Ascending aorta (tissue), 2 donors: Measurements from ENCODE around the gene MYBPH. TPM values are rescaled to one million over a fixed set of nuclear protein-coding genes. Genes with fewer than 3 reads are reported as not detected.

ENCODE experiments used
- DNase-seq, 2 donors: peaks; one replicate each; pipeline ENCODE4 v3.0.0-alpha.2; 2019; ENCODE audit warnings: low spot score in 2 of 2
- H3K27ac ChIP-seq, 2 donors: fragments of 200-600 bp; sonication (generic); one replicate each; pipeline ENCODE4 v1.5.1; 2016 to 2017; ENCODE audit warnings: mild to moderate bottlenecking in 1 of 2
- H3K27me3 ChIP-seq: fragments of 200-600 bp; sonication (generic); one replicate; pipeline ENCODE4 v1.5.1; 2017
- H3K36me3 ChIP-seq, 2 donors: fragments of 200-600 bp; sonication (generic); one replicate each; pipeline ENCODE4 v1.5.1; 2016
- H3K4me1 ChIP-seq, 2 donors: fragments of 200-600 bp; sonication (generic); one replicate each; pipeline ENCODE4 v1.5.1; 2016 to 2017; ENCODE audit warnings: mild to moderate bottlenecking in 1 of 2
- H3K4me3 ChIP-seq, 2 donors: fragments of 200-600 bp; sonication (generic); one replicate each; pipeline ENCODE4 v1.5.1; 2016 to 2017; ENCODE audit warnings: mild to moderate bottlenecking in 1 of 2
- H3K9me3 ChIP-seq, 2 donors: fragments of 200-600 bp; sonication (generic); one replicate each; pipeline ENCODE4 v1.5.1; 2016
- intact Hi-C: fragments of 100-400 bp; cut with DNase I; formaldehyde crosslinking; loops from one replicate; pipeline ENCODE4 v1.15.1; 2023
- total RNA-seq: library from RNA; depleted of rRNA; stranded (reverse); fragments of >200 nt; gene quantifications from one replicate; pipeline ENCODE4 v1.1.0, GENCODE V29; 2016
- TF ChIP-seq, protein P1 (sequence below), 3 experiments: fragments of 200-600 bp in 2 of 3; fragments of 450-650 bp in 1 of 3; sonication (generic) in 2 of 3; IDR thresholded peaks; one replicate each; pipeline ENCODE4 v1.5.1; 2016 to 2019; ENCODE audit warnings: antibody characterized with exemption in 3 of 3, mild to moderate bottlenecking in 1 of 3, moderate library complexity in 1 of 3

The MYBPH gene
- total RNA-seq, 1 donor from 2014 or later = not detected

DNA sequence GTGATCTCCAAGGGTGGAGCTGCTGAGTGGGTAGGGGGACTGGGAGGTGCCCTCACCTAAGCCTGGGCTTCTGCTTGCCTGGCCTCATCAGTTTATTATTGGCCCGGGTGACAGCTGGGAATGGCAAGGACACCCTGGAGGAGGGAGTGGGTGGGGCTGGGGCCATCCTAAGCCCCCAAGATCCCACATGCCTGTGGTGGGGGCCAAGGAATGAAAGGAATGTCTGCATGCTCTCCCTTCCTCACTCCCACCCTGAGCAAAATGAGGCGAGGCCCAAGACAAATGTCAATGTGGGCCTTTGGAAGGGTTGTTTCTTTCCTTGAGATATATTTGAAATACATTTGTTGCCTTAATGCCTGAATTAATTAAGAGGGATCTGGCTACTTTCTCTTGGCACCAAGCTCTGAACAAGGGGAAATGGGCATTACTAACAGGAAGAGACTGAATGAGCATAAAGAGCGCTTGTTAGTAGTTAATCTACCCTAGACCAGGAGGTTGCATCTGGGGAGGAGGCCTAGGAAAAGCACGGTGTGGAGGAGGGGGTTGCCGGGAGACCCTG lies 30.6 kb upstream of the MYBPH start:
- H3K27ac ChIP-seq = no peak overlapping the region
- no peak overlapping the region for H3K4me3 ChIP-seq
- DNase-seq = no peak
- H3K9me3 ChIP-seq = no peaks in the 10 kb centered on the region
- H3K4me1 ChIP-seq = no peaks in the 10 kb centered on the region
- TF ChIP-seq, protein P1, sequence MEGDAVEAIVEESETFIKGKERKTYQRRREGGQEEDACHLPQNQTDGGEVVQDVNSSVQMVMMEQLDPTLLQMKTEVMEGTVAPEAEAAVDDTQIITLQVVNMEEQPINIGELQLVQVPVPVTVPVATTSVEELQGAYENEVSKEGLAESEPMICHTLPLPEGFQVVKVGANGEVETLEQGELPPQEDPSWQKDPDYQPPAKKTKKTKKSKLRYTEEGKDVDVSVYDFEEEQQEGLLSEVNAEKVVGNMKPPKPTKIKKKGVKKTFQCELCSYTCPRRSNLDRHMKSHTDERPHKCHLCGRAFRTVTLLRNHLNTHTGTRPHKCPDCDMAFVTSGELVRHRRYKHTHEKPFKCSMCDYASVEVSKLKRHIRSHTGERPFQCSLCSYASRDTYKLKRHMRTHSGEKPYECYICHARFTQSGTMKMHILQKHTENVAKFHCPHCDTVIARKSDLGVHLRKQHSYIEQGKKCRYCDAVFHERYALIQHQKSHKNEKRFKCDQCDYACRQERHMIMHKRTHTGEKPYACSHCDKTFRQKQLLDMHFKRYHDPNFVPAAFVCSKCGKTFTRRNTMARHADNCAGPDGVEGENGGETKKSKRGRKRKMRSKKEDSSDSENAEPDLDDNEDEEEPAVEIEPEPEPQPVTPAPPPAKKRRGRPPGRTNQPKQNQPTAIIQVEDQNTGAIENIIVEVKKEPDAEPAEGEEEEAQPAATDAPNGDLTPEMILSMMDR (IDR thresholded peaks at IDR 0.05) = no peak
- intact Hi-C loops = no loop called here
- H3K27me3 ChIP-seq = no peaks in the 10 kb centered on the region
- H3K36me3 ChIP-seq = no peaks in the 10 kb centered on the region

DNA sequence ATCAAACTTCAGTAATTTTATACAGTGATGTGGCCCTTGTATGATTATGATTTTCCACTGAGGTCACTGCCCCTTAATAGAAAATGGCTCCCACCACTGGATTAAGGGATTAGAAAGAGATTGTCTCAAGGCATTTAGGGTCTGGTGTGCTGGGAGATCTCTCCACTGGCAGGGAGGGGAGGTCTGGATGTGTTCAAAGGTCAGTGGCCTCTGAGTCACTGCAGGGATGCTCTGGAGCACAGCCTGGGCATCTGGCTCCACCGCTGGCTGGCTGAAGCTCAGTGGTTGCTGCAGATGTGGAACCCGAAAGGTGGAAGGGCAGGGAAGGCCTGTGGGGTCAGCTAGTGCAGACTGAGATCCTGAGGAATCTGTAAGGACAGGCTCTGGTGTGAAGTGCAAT lies 29.1 kb upstream of the MYBPH start:
- intact Hi-C loops = no loop called here

DNA sequence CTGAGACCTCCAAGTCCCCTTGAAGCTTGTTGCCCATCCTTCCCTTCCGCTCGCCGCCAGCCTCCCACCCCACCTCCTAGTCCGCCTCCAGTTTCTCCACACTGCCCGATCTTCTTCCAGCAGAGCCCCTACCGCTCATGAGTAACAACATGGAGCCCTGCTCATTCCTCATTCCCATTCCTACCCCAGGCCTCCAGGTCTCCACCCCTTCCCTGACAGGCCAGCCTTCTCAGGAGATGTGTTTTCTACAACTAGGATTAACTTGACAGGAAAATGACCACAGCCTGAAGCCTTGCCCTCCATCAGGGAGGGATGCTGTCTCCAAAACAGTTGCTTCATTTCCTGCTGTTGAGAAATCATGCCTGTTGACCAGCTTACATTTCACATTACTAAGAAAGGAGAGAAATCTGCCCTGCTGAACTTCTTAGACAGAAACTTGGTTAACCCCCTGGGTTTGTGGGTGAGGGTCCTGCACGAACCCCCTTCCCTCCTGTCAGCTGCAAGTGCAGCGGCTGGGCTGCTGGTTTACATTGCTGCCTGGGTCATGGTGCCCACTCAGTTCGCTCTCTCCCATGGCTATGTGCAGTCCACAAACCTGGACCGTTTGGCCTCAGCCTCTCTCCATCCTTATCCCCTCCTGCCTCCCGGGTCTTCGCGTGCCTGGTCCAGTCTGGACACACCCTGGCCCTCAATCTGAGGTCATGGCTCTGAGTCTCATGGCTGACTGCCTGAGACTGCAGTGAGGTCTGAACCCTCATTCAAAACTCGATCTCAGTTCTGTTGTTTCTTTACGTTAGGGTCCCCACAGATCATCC lies 27.0 kb upstream of the MYBPH start:
- peak; percentile 19 to 74 for DNase-seq

More for the DNA sequence above, 29.1 kb upstream of the MYBPH start:
- Histone ChIP-seq H3K36me3 (no peaks in the 10 kb centered on the region), H3K4me3 (no peak overlapping the region), H3K4me1 (peaks cover 0 to 2% of the 10 kb centered on the region in 2 donors), H3K27me3 (no peaks in the 10 kb centered on the region), H3K27ac (no peak overlapping the region), H3K9me3 (no peaks in the 10 kb centered on the region)
- no peak for DNase-seq
- TF ChIP-seq, protein P1 (IDR thresholded peaks at IDR 0.05) = no peak

DNA sequence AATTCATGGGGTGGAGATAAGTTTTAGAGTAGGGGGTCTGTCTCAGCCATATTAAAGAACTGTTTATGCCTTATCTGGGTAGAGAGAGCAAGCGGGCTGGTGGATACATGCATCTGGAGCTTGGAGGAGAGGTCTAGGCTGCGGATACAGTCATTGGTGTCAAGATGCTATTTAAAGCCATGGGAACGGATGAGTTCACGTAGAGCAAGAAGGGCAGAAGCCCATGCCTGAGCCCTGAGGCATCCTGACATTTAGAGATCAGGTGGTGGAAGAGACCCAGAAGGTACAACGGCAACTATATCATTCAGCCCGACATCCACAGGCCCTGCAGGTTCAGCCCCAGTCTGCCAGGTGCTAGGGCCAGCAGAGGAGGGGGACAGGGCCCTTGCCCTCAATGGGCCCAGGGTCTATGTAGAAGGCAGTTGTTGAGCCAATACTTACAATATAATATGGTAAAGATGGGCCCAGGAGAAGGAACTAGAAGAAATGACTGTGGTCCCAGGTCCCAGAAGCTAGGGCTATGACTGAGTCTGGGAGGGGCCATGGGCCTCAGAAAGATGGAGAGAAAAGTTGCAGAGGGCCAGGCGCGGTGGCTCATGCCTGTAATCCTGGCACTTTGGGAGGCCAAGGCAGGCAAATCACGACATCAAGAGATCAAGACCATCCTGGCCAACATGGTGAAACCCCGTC lies 26.0 kb upstream of the MYBPH start:
- Histone ChIP-seq H3K4me3 (no peak overlapping the region), H3K27ac (no peak overlapping the region), H3K36me3 (no peaks in the 10 kb centered on the region), H3K27me3 (no peaks in the 10 kb centered on the region), H3K9me3 (no peaks in the 10 kb centered on the region), H3K4me1 (peaks cover 0 to 6% of the 10 kb centered on the region in 2 donors)
- intact Hi-C loops = no loop called here
- no peak for DNase-seq
- TF ChIP-seq, protein P1 (IDR thresholded peaks at IDR 0.05) = no peak

More for the DNA sequence above, 27.0 kb upstream of the MYBPH start:
- intact Hi-C loops = no loop called here
- no peaks in the 10 kb centered on the region for H3K36me3 ChIP-seq
- H3K4me1 ChIP-seq = peaks cover 0 to 6% of the 10 kb centered on the region in 2 donors
- H3K4me3 ChIP-seq = no peak overlapping the region
- H3K27ac ChIP-seq = no peak overlapping the region
- H3K27me3 ChIP-seq = no peaks in the 10 kb centered on the region
- H3K9me3 ChIP-seq = no peaks in the 10 kb centered on the region
- TF ChIP-seq, protein P1 (IDR thresholded peaks at IDR 0.05) = no peak

DNA sequence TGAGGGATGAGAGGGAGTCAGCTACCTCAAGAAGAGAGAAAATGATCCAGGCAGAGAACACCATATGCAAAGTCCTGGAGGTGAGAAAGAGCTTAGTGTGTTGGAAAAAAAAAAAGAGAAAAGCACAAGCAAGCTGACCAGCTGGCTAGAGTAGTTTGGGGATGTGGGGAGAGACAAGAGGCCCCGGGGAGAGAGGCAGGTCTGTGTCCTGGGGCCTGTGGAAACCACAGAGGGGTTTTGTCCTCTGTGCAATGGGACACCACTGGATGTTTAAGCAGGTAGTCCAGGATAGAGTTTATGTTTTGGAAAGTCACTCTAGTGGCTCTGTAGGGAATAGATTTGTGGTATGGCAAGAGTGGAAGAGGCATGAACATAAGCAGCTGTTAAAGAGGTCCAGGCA lies 25.3 kb upstream of the MYBPH start:
- H3K27me3 ChIP-seq = no peaks in the 10 kb centered on the region

More for the DNA sequence above, 25.3 kb upstream of the MYBPH start:
- intact Hi-C loops = no loop called here
- Histone ChIP-seq H3K36me3 (no peaks in the 10 kb centered on the region), H3K4me1 (peaks cover 0 to 6% of the 10 kb centered on the region in 2 donors), H3K4me3 (no peak overlapping the region), H3K27ac (no peak overlapping the region), H3K9me3 (no peaks in the 10 kb centered on the region)
- no peak for DNase-seq
- TF ChIP-seq, protein P1 (IDR thresholded peaks at IDR 0.05) = no peak
